ENCODE results near the gene LSM7. TPM values are rescaled to one million over a fixed set of nuclear protein-coding genes. Genes with fewer than 3 reads are reported as not detected.

LSM7 gene
- total and polyA plus RNA-seq, 2 experiments from 2014 or later = 91.4 to 118 TPM

GRCh38 chr19:2290441-2291184 lies 37.8 kb downstream of the LSM7 start:
- Histone ChIP-seq H3K4me3 (peak overlapping the region; percentile 51; the same call in 1 of the 2 replicates), H3K79me2 (ENCODE audit: insufficient read depth) (no peaks in the 10 kb centered on the region), H3K27me3 (replicated peaks; ENCODE audit: insufficient read depth) (peaks cover 30% of the 10 kb centered on the region), H3K36me3 (ENCODE audit: low read depth) (no peaks in the 10 kb centered on the region), H4K20me1 (ENCODE audit: insufficient read depth) (no peaks in the 10 kb centered on the region), H3K4me1 (ENCODE audit: insufficient read depth) (peaks cover 9% of the 10 kb centered on the region), H3K9ac (no peak overlapping the region), H3F3A (ENCODE audit: insufficient read depth) (peaks cover 7% of the 10 kb centered on the region), H3K9me2 (ENCODE audit: insufficient read depth) (no peaks in the 10 kb centered on the region), H3K27ac (no peak overlapping the region), H3K9me3 (ENCODE audit: low read depth) (no peaks in the 10 kb centered on the region), H3K4me2 (ENCODE audit: unreplicated experiment) (peak overlapping the region; percentile 68), H2AFZ (no peak overlapping the region)
- in situ Hi-C loops (cut with MboI) = no loop called here
- WGBS, 2 experiments (ENCODE audit: low coverage in 1 of 2, low lambda C conversion rate in 2 of 2, missing lambda C conversion rate in 2 of 2) = 7 to 8% methylated on average over 58 to 81 of the region's 82 CpGs
- DNase-seq = peak; percentile 25
- TF ChIP-seq EZH2phosphoT487 (IDR thresholded peaks at IDR 0.05; ENCODE audit: insufficient read depth, low read depth) = 0 out of 2 replicates have a peak, but pooled peaks have one; percentile 18
- TF ChIP-seq EZH2 (IDR thresholded peaks at IDR 0.05; ENCODE audit: insufficient read depth, poor library complexity, severe bottlenecking) = peak; percentile 60

GRCh38 chr19:2289714-2290435 lies 38.5 kb downstream of the LSM7 start:
- TF ChIP-seq EZH2phosphoT487 (IDR thresholded peaks at IDR 0.05; ENCODE audit: insufficient read depth, low read depth) (no peak), EZH2 (IDR thresholded peaks at IDR 0.05; ENCODE audit: insufficient read depth, poor library complexity, severe bottlenecking) (peak; percentile 77)
- Histone ChIP-seq H3K27me3 (replicated peaks; ENCODE audit: insufficient read depth) (peaks cover 30% of the 10 kb centered on the region), H3F3A (ENCODE audit: insufficient read depth) (peaks cover 7% of the 10 kb centered on the region), H3K27ac (no peak overlapping the region), H3K36me3 (ENCODE audit: low read depth) (no peaks in the 10 kb centered on the region), H3K4me1 (ENCODE audit: insufficient read depth) (peaks cover 9% of the 10 kb centered on the region; the same call in 1 of the 2 replicates), H3K4me2 (ENCODE audit: unreplicated experiment) (peak overlapping the region; percentile 68), H3K4me3 (peak overlapping the region; percentile 51), H3K79me2 (ENCODE audit: insufficient read depth) (no peaks in the 10 kb centered on the region), H3K9me3 (ENCODE audit: low read depth) (no peaks in the 10 kb centered on the region), H3K9ac (no peak overlapping the region), H3K9me2 (ENCODE audit: insufficient read depth) (no peaks in the 10 kb centered on the region), H4K20me1 (ENCODE audit: insufficient read depth) (no peaks in the 10 kb centered on the region), H2AFZ (no peak overlapping the region)
- in situ Hi-C loops (cut with MboI) = loop anchor here (10.0 kb wide), 1 partner anchor 95 kb away; no protein-coding TSS in a partner anchor
- DNase-seq = peak; percentile 66
- WGBS, 2 experiments (ENCODE audit: low coverage in 1 of 2, low lambda C conversion rate in 2 of 2, missing lambda C conversion rate in 2 of 2) = 1 to 3% methylated on average over 54 to 68 of the region's 74 CpGs

DNA sequence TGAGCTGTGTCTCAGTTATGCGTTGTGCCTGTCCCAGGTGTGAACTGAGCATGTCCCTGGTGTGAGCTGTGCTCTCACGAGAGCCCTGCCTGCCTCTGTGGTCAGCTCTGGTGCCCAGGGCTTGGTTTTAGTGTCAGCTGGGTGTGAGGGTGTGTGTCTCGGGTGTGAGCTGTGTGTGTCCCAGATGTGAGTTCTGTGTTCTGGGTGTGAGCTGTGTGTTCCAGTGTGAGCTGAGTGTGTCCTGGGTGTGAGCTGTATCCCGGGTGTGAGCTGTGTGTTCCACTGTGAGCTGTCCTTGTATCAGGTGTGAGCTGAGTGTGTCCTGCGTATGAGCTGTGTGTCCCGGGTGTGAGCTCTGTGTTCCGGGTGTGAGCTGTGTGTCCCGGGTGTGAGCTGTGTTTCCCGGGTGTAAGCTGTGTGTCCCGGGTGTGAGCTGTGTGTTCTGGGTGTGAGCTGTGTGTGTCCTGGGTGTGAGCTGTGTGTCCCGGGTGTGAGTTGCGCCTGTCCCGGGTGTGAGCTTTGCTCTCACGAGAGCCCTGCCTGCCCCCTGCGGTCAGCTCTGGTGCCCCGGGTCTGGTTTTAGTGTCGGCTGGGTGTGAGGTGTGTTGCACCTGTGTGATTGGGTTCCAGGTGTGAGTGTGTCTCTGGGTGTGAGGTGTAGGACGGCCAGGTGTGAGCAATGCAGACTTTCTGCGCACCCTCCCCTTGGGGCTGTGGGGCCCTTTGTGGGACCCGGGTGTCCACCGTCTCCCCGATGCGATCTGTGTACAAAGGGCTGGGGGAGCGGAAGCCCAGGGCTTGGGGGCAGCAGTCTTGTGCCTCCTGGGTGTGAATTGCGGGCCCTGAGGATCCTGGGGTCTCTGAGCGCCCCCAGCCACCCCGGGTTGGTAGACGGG lies 39.3 kb downstream of the LSM7 start:
- no peaks in the 10 kb centered on the region for H3K9me2 ChIP-seq (ENCODE audit: insufficient read depth)
- H4K20me1 ChIP-seq (ENCODE audit: insufficient read depth) = no peaks in the 10 kb centered on the region
- H3K36me3 ChIP-seq (ENCODE audit: low read depth) = no peaks in the 10 kb centered on the region
- H3K27ac ChIP-seq = no peak overlapping the region
- DNase-seq = no peak
- H3K4me2 ChIP-seq (ENCODE audit: unreplicated experiment) = no peak overlapping the region
- WGBS, 2 experiments (ENCODE audit: low coverage in 1 of 2, low lambda C conversion rate in 2 of 2, missing lambda C conversion rate in 2 of 2) = 48 to 58% methylated on average over 17 to 27 of the region's 28 CpGs
- TF ChIP-seq EZH2 (IDR thresholded peaks at IDR 0.05; ENCODE audit: insufficient read depth, poor library complexity, severe bottlenecking) = no peak
- no peak for TF ChIP-seq EZH2phosphoT487 (IDR thresholded peaks at IDR 0.05; ENCODE audit: insufficient read depth, low read depth)
- no peak overlapping the region for H3K9ac ChIP-seq
- H3K9me3 ChIP-seq (ENCODE audit: low read depth) = no peaks in the 10 kb centered on the region
- peaks cover 5% of the 10 kb centered on the region for H3F3A ChIP-seq (ENCODE audit: insufficient read depth)
- H2AFZ ChIP-seq = no peak overlapping the region
- H3K79me2 ChIP-seq (ENCODE audit: insufficient read depth) = no peaks in the 10 kb centered on the region
- H3K4me1 ChIP-seq (ENCODE audit: insufficient read depth) = 0 out of 2 replicates have a peak, but pooled peaks cover under 1% of the 10 kb centered on the region
- in situ Hi-C loops (cut with MboI) = loop anchor here (10.0 kb wide), 1 partner anchor 96 kb away; no protein-coding TSS in a partner anchor
- no peak overlapping the region for H3K4me3 ChIP-seq
- peaks cover 30% of the 10 kb centered on the region for H3K27me3 ChIP-seq (replicated peaks; ENCODE audit: insufficient read depth)

Measured in GM23248 (cell line).